CD4-positive, alpha-beta memory T cell (primary cell): ENCODE results near the gene SBNO2. TPM values are rescaled to one million over a fixed set of nuclear protein-coding genes. Genes with fewer than 3 reads are reported as not detected.

ENCODE experiments used
- CTCF ChIA-PET: fragments of 350-600 bp; sonication (Branson Sonifier 250); formaldehyde crosslinking; loops from one replicate; lab custom pipeline; 2021; ENCODE audit warnings: inconsistent platforms; ENCODE audit not compliant: partially characterized antibody; lab: Charles Lee
- POLR2A ChIA-PET: fragments of 350-600 bp; sonication (Branson Sonifier 250); formaldehyde crosslinking; loops from one replicate; lab custom pipeline; 2021; ENCODE audit not compliant: partially characterized antibody; lab: Charles Lee
- DNase-seq, 5 donors: peaks; one replicate each; pipeline versions ENCODE4 v3.0.0 to v3.0.0-alpha.2; 2020 to 2022; ENCODE audit warnings: mixed read lengths in 1 of 5
- H3K27ac ChIP-seq: one replicate; pipeline ENCODE4 v1.7.0; 2013; ENCODE audit warnings: low read depth, low read length
- H3K27me3 ChIP-seq: 2 replicates; pipeline ENCODE4 v1.7.0; 2013; ENCODE audit warnings: mild to moderate bottlenecking, low read length, moderate library complexity; ENCODE audit not compliant: insufficient read depth
- H3K36me3 ChIP-seq: 2 replicates; pipeline ENCODE4 v1.7.0; 2013; ENCODE audit warnings: mild to moderate bottlenecking, low read length, moderate library complexity; ENCODE audit not compliant: insufficient read depth
- H3K4me1 ChIP-seq: 2 replicates; pipeline ENCODE4 v1.7.0; 2013; ENCODE audit warnings: mild to moderate bottlenecking, low read length, moderate library complexity; ENCODE audit not compliant: insufficient read depth
- H3K4me3 ChIP-seq, 2 donors: one replicate each; pipeline ENCODE4 v1.7.0; 2013; ENCODE audit warnings: low read length in 2 of 2, mild to moderate bottlenecking in 1 of 2
- H3K9me3 ChIP-seq, 2 donors: one replicate each; pipeline ENCODE4 v1.7.0; 2013; ENCODE audit warnings: low read length in 2 of 2, control low read depth in 1 of 2; ENCODE audit not compliant: control insufficient read depth in 1 of 2
- H3K27ac Mint-ChIP-seq, 7 donors: one replicate each; pipeline ENCODE4 v1.8.0; 2020 to 2021; ENCODE audit warnings: mixed read lengths in 7 of 7, mild to moderate bottlenecking in 6 of 7, inconsistent platforms in 3 of 7, moderate library complexity in 3 of 7
- H3K27me3 Mint-ChIP-seq, 2 donors: one replicate each; pipeline ENCODE4 v1.8.0; 2020 to 2021; ENCODE audit warnings: mixed read lengths in 2 of 2
- H3K36me3 Mint-ChIP-seq, 2 donors: one replicate each; pipeline ENCODE4 v1.8.0; 2020 to 2021; ENCODE audit warnings: mixed read lengths in 2 of 2, inconsistent platforms in 1 of 2, mild to moderate bottlenecking in 1 of 2
- H3K4me1 Mint-ChIP-seq, 4 donors: one replicate each; pipeline ENCODE4 v1.8.0; 2020 to 2021; ENCODE audit warnings: mixed read lengths in 4 of 4, mild to moderate bottlenecking in 1 of 4
- H3K4me3 Mint-ChIP-seq, 8 donors: one replicate each; pipeline ENCODE4 v1.8.0; 2020 to 2021; ENCODE audit warnings: mixed read lengths in 8 of 8, mild to moderate bottlenecking in 7 of 8, moderate library complexity in 6 of 8, inconsistent platforms in 3 of 8
- H3K9me3 Mint-ChIP-seq, 8 donors: one replicate each; pipeline ENCODE4 v1.8.0; 2020 to 2021; ENCODE audit warnings: mixed read lengths in 8 of 8, mild to moderate bottlenecking in 5 of 8, inconsistent platforms in 3 of 8, moderate library complexity in 1 of 8
- intact Hi-C: fragments of 100-400 bp; cut with micrococcal nuclease; formaldehyde crosslinking; loops from one replicate; pipeline ENCODE4 v1.15.1; 2023
- polyA plus RNA-seq, 2 donors: library from polyadenylated mRNA; unstranded; fragments of 300-500 nt; fragmentation: Illumina TruSeq; gene quantifications; one replicate each; pipeline ENCODE4 v1.2.3, GENCODE V29; 2021
- total RNA-seq, 2 experiments: library from RNA; stranded (reverse); gene quantifications; one replicate each; pipeline ENCODE4 v1.2.3, GENCODE V29; 2021

The SBNO2 gene
- total and polyA plus RNA-seq, 4 experiments from 2014 or later = 0.37 to 98.6 (median 48.1) TPM

DNA sequence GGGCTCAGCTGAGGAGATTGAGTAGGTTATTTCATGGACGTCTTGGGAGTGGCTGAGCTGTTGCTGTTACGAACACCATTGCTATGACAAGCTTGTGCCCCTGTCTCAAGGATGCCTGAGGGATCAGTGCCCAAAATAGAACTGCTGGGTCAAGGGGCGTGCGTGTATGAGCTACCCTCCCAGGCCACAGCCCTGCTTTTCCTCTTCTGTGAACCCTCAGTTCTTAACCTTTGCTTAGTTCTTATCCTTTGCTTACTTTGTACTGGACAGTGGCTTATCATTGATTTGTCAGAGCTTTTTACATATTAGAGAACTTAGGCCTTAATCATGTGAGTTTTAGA is 98.1 kb downstream of the SBNO2 start:
- peaks cover 85% of the 10 kb centered on the region for H3K4me1 ChIP-seq
- intact Hi-C loops = loop anchor here (2.0 kb wide), 3 partner anchors 19 to 55 kb away; partner anchors contain the start of genes ABCA7, POLR2E, RNU6-2 and TMEM259
- peaks cover 0 to 9% (median 0%) of the 10 kb centered on the region in 8 donors for H3K9me3 Mint-ChIP-seq
- CTCF ChIA-PET = interaction anchor here (0.7 to 17.9 kb wide), 9 partner anchors 10 to 191 kb away, joined by 3 to 219 read pairs (median 4); partner anchors contain the start of gene ARHGAP45
- peak overlapping the region; percentile 84 for H3K27ac ChIP-seq
- H3K4me3 Mint-ChIP-seq = peak overlapping the region; percentile 66 to 93 (median 82)
- peaks cover 40 to 51% of the 10 kb centered on the region in 2 donors for H3K36me3 Mint-ChIP-seq
- H3K9me3 ChIP-seq = no peaks in the 10 kb centered on the region
- no peak for DNase-seq
- peak overlapping the region; percentile 94 to 99 (median 97) for H3K27ac Mint-ChIP-seq
- H3K4me1 Mint-ChIP-seq = peaks cover 27 to 74% (median 46%) of the 10 kb centered on the region in 4 donors
- peak overlapping the region; percentile 19 to 34 for H3K4me3 ChIP-seq
- H3K27me3 ChIP-seq = no peaks in the 10 kb centered on the region
- no peaks in the 10 kb centered on the region for H3K27me3 Mint-ChIP-seq
- POLR2A ChIA-PET = interaction anchor here (0.7 to 57.1 kb wide), 9 partner anchors 10 to 193 kb away, joined by 3 to 3893 read pairs (median 10); partner anchors contain the start of genes ABCA7, ARHGAP45, CIRBP and CNN2
- peaks cover 56% of the 10 kb centered on the region for H3K36me3 ChIP-seq

DNA sequence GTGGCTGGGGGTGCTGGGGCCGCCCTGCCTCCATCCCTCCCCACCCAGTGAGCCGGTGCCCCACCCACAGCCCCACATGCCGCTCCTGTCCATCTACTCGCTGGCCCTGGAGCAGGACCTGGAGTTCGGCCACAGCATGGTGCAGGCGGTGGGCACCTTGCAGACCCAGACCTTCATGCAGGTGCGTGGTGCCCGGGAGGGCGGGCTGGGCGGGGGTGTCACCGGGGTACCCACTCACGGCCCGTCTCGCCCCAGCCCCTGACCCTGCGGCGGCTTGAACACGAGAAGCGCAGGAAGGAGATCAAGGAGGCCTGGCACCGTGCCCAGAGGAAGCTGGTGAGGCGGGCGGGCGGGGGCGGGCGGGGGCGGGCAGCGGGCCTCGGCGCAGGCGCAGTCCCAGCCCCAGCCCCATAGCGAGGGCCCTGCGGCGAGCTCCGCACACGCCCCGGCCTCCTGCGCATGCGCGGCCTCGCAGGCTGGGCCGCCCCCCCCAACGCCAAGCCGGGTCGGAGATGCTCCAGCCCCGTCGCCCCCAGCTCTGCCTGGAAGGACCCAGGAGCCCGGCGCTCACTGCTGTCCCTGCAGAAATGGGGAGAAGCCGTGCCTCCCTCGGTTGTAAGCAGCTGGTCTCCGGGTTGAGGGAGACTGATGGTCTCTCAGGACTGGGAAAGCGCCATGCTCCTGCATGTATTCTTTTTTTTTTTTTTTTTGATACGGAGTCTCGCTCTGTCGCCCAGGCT is 99.4 kb downstream of the SBNO2 start:
- Mint-ChIP-seq H3K27me3 (no peaks in the 10 kb centered on the region), H3K4me1 (peaks cover 27 to 68% (median 43%) of the 10 kb centered on the region in 4 donors), H3K36me3 (peaks cover 36 to 42% of the 10 kb centered on the region in 2 donors), H3K27ac (peak overlapping the region; percentile 94 to 99 (median 97)), H3K9me3 (peaks cover 0 to 5% (median 0%) of the 10 kb centered on the region in 8 donors), H3K4me3 (peak overlapping the region in 7 of 8 donors; percentile 66 to 93 (median 82))
- no peaks in the 10 kb centered on the region for H3K27me3 ChIP-seq
- peaks cover 48% of the 10 kb centered on the region for H3K36me3 ChIP-seq
- peak; percentile 91 to 94 (median 93) for DNase-seq
- CTCF ChIA-PET = interaction anchor here (0.7 to 17.9 kb wide), 9 partner anchors 9 to 192 kb away, joined by 3 to 219 read pairs (median 4); partner anchors contain the start of genes ARHGAP45 and WDR18
- peak overlapping the region; percentile 84 for H3K27ac ChIP-seq
- peaks cover 85% of the 10 kb centered on the region for H3K4me1 ChIP-seq
- POLR2A ChIA-PET = interaction anchor here (0.6 to 57.1 kb wide), 14 partner anchors 11 to 200 kb away, joined by 3 to 3893 read pairs (median 6); partner anchors contain the start of genes ABCA7, ARHGAP45, CIRBP and CNN2
- no peaks in the 10 kb centered on the region for H3K9me3 ChIP-seq
- intact Hi-C loops = no loop called here
- peak overlapping the region in 1 of 2 donors; percentile 47 for H3K4me3 ChIP-seq

DNA sequence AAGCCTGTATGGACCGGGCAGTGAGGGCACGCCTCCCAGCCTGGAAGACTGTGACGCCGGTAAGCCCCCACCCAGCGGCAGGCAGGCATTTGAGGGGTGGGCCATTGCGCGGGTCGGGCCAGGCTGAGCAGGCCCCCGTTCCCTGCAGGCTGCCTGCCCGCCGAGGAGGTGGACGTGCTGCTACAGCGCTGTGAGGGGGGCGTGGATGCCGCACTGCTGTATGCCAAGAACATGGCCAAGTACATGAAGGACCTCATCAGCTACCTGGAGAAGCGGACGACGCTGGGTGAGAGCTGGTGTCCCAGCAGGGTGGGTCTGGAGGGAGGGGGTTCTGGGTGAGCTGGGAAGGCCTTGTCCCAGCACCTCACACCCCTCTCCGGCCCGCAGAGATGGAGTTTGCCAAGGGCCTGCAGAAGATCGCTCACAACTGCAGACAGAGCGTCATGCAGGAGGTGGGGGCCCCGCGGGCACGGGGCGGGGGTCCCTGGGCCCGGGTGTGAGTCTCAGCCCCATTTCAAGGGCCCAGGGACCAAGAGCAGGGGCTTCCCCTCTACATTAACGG is 100.0 kb downstream of the SBNO2 start:
- peak overlapping the region; percentile 42 for H3K27ac ChIP-seq
- peak overlapping the region in 1 of 2 donors; percentile 32 for H3K4me3 ChIP-seq
- CTCF ChIA-PET = interaction anchor here (1.0 to 17.9 kb wide), 5 partner anchors 8 to 119 kb away, joined by 3 to 219 read pairs (median 8); partner anchors contain the start of genes ARHGAP45 and WDR18
- POLR2A ChIA-PET = interaction anchor here (0.9 to 57.1 kb wide), 10 partner anchors 11 to 201 kb away, joined by 3 to 3893 read pairs (median 6); partner anchors contain the start of genes ABCA7, ARHGAP45, CIRBP and CNN2
- DNase-seq = peak in 1 of 5 donors; percentile 30
- intact Hi-C loops = no loop called here
- Mint-ChIP-seq H3K9me3 (peaks cover 0 to 5% (median 0%) of the 10 kb centered on the region in 8 donors), H3K27ac (peak overlapping the region in 6 of 7 donors; percentile 64 to 95 (median 88)), H3K36me3 (peaks cover 38 to 44% of the 10 kb centered on the region in 2 donors), H3K4me1 (peaks cover 29 to 70% (median 46%) of the 10 kb centered on the region in 4 donors), H3K4me3 (peak overlapping the region; percentile 48 to 77 (median 70)), H3K27me3 (no peaks in the 10 kb centered on the region)
- peaks cover 84% of the 10 kb centered on the region for H3K4me1 ChIP-seq
- H3K27me3 ChIP-seq = no peaks in the 10 kb centered on the region
- peaks cover 44% of the 10 kb centered on the region for H3K36me3 ChIP-seq
- H3K9me3 ChIP-seq = no peaks in the 10 kb centered on the region

DNA sequence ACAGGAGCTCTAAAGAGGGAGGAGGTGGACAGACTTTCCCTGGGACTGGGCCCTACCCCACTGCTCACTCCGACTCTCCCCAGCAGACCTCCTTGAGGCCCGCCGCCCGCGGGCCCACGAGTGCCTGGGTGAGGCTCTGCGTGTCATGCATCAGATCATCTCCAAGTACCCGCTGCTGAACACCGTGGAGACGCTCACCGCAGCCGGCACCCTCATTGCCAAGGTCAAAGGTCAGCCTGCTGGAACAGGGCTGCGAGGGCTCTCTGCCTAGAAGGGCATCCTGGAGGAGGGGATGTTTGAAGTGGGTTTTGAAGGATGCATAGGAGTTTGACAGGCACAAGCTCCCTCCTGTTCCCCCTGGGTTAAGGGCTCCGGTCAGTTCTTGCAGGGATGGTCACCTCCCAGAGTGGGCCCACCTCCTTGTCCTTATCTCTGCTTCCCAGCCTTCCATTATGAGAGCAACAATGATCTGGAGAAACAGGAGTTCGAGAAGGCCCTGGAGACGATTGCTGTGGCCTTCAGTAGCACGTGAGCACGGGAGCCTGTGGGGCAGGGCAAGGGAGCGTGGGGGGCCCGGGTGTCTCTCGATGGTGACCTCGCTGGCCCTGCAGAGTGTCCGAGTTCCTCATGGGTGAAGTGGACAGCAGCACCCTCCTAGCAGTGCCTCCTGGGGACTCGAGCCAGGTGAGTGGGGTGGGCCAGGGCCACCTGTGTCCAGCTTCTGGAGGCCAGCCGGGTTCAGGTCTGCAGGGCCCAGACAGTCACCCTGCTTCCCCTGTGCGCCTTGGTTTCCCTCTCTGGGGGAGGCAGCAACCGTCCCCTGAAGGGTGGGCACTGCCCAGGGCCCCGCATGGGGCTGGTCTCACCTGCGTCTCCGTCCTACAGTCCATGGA is 100.8 kb downstream of the SBNO2 start:
- Mint-ChIP-seq H3K27ac (peak overlapping the region; percentile 77 to 95 (median 90)), H3K4me1 (peaks cover 34 to 71% (median 51%) of the 10 kb centered on the region in 4 donors), H3K36me3 (peaks cover 44 to 49% of the 10 kb centered on the region in 2 donors), H3K4me3 (peak overlapping the region in 7 of 8 donors; percentile 21 to 68 (median 58)), H3K9me3 (peaks cover 0 to 8% (median 0%) of the 10 kb centered on the region in 8 donors), H3K27me3 (no peaks in the 10 kb centered on the region)
- Histone ChIP-seq H3K36me3 (peaks cover 44% of the 10 kb centered on the region), H3K27me3 (no peaks in the 10 kb centered on the region), H3K9me3 (no peaks in the 10 kb centered on the region), H3K4me1 (peaks cover 83% of the 10 kb centered on the region), H3K4me3 (no peak overlapping the region), H3K27ac (peak overlapping the region; percentile 42)
- POLR2A ChIA-PET = interaction anchor here (32.9 to 57.1 kb wide), 3 partner anchors 10 to 50 kb away, joined by 1029 to 3893 read pairs (median 3893); partner anchors contain the start of genes ABCA7, ARHGAP45, CNN2 and GPX4
- CTCF ChIA-PET = interaction anchor here (1.3 to 17.9 kb wide), 2 partner anchors 7 to 14 kb away, joined by 5 to 219 read pairs; partner anchors contain the start of gene ARHGAP45
- peak in 1 of 5 donors; percentile 26 for DNase-seq
- intact Hi-C loops = no loop called here

DNA sequence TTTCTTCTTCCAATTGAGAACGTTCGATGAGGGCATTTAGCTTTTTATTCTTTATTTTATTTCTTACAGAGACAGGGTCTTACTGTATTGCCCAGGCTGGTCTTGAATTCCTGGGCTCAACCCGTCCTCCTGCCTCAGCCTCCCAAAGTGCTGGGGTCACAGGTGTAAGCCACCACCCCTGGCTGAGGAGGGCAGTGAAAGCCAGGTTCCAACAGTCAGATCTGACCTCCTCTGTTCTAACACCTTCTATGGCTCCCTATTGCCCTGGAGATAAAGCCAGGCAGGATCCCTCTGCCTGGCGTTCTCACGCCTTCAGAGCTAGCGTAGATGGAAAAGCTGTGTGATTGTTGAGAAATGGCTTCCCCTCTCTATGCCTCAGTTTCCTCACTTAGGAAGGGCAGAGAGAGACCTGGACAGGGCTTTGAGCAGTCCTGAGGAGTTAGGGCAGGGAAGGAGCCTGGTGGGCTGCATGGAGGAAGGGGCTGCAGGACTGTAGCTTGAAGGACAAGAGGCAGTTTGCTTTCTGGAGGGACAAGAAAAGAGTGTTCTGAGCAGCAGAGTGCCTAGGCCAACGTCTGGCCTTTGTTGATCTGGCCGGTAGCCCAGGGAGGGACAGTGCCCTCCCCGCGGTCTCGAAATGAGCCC is 101.6 kb downstream of the SBNO2 start:
- ChIA-PET CTCF (interaction anchor here (0.6 to 1.8 kb wide), 3 partner anchors 9 to 140 kb away, joined by 5 to 6 read pairs (median 5); no protein-coding TSS in a partner anchor), POLR2A (interaction anchor here (0.5 to 57.1 kb wide), 5 partner anchors 9 to 64 kb away, joined by 3 to 3893 read pairs (median 1029); partner anchors contain the start of genes ABCA7, ARHGAP45, CNN2 and GPX4)
- Histone ChIP-seq H3K4me3 (no peak overlapping the region), H3K4me1 (peaks cover 79% of the 10 kb centered on the region), H3K9me3 (no peaks in the 10 kb centered on the region), H3K27me3 (no peaks in the 10 kb centered on the region), H3K36me3 (peaks cover 44% of the 10 kb centered on the region), H3K27ac (peak overlapping the region; percentile 31)
- intact Hi-C loops = no loop called here
- no peak for DNase-seq
- peaks cover 34 to 66% (median 51%) of the 10 kb centered on the region in 4 donors for H3K4me1 Mint-ChIP-seq
- no peaks in the 10 kb centered on the region for H3K27me3 Mint-ChIP-seq
- H3K9me3 Mint-ChIP-seq = peaks cover 0 to 8% (median 0%) of the 10 kb centered on the region in 8 donors
- H3K4me3 Mint-ChIP-seq = peak overlapping the region; percentile 11 to 87 (median 75)
- peaks cover 39 to 47% of the 10 kb centered on the region in 2 donors for H3K36me3 Mint-ChIP-seq
- H3K27ac Mint-ChIP-seq = peak overlapping the region; percentile 83 to 95 (median 91)
